HG03066 (cell line): Measurements from ENCODE around the gene SLC8A2.
"Not testable (repeated sequence)": the region's sequence is repeated elsewhere in the genome, so short reads cannot be mapped to it uniquely, and the experiment has no call there.

Source experiments
- ATAC-seq: cut with Tn5 transposase; IDR thresholded peaks from one replicate; pipeline ENCODE4 v1.9.1; 2021; ENCODE audit warnings: low read depth; ENCODE audit not compliant: unreplicated experiment

The SLC8A2 gene

DNA sequence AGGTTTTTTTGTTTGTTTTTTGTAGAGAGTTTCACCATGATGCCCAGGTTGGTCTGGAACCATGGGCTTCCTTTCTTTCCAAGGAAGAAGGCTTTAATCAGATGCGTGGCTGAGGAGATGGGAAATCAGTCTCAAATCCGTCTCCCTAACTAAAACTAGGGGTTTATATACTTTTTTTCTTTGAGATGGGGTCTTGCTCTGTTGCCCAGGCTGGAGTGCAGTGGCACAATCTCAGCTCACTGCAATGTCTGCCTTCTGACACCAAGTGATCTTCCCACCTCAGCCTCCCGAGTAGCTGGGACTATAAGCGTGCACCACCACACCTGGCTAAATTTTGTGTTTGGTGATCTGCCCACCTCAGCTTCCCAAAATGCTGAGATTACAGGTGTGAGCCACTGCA lies 87.2 kb downstream of the SLC8A2 start:
- ATAC-seq, result not testable (repeated sequence)

GRCh38 chr19:47383890-47384289 lies 87.8 kb downstream of the SLC8A2 start:
- ATAC-seq, result not testable (repeated sequence)

DNA sequence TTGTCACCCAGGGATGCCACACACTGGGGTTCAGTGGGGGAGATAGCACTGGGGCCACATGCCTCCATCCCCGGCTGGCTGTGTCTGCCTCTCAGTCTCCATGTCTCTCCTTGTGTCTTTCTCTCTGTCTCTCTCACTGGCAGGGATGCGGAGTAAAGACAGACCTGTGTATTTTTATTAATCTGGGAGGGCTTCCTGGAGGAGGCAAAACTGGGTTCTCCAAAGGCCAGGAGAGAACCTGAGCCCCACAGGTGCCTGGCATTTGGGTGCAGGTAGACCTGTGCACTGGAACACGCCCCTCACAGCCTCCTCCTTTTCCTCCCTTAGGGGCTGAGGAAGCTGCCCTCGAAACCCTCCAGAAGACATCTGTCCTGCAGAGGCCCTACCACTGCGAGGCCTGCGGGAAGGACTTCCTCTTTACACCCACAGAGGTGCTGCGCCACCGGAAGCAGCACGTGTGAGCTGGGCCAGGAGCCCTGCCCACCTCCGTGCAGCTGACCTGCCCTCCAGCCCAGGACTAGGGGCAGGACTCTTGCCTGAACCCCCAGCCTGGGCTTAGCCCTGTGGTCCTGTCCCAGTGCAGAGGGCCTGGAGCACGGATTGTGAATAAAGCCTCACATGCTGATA lies 89.9 kb downstream of the SLC8A2 start:
- ATAC-seq, result no peak

GRCh38 chr19:47381121-47381520 lies 90.6 kb downstream of the SLC8A2 start:
- ATAC-seq, result no peak

GRCh38 chr19:47380559-47380958 lies 91.1 kb downstream of the SLC8A2 start:
- no peak for ATAC-seq

DNA sequence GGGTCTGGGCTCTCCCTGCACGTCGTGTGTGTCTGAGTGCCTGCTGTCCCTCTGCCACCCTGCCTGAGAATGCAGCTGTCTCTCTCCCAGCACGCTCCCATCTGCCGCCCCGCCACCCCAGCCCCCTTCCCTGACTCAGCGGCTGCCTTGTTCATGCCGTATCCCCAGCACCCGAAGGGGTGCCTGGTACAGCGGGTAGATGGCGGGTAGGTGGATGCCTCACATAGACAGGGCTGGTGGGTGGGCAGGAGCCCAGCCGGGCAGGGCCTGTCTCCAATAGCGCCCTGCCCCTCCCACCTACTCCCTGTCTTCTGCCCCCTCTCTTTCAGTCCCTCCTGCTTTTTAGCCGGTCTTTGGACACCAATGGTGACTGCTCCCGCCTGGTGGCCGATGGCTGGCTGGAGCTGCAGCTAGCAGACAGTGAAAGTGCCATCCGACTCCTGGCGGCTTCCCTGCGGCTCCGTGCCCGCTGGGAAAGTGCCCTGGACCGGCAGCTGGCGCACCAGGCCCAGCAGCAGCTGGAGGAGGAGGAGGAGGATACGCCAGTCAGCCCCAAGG lies 92.2 kb downstream of the SLC8A2 start:
- no peak for ATAC-seq

- no peak for ATAC-seq
Measured at GRCh38 chr19:47378246-47378645, 93.4 kb downstream of the SLC8A2 start.
